SK-N-SH treated with all-trans-retinoic acid at 6 μM for 48 hours (cell line): ENCODE measurements around the gene DRD2.

Experiments used
- ATAC-seq: fragments of 200-7000 bp; cut with Tn5 transposase; 3 replicates; pipeline ENCODE4 v1.9.1; 2020; ENCODE audit warnings: mild to moderate bottlenecking, moderate library complexity
- ARNTL ChIP-seq: fragments of 450-650 bp; formaldehyde crosslinking; IDR thresholded peaks from 2 replicates; pipeline ENCODE4 v1.5.0; 2020; ENCODE audit warnings: low read depth, mild to moderate bottlenecking, moderate library complexity, borderline replicate concordance
- BACH2 ChIP-seq: fragments of 250-450 bp; sonication (Bioruptor Pico); IDR thresholded peaks from 2 replicates; pipeline ENCODE4 v1.9.0; 2021; ENCODE audit warnings: mild to moderate bottlenecking, borderline replicate concordance
- CREB5 ChIP-seq: fragments of 250-450 bp; sonication (Bioruptor Pico); IDR thresholded peaks from 2 replicates; pipeline ENCODE4 v1.5.1; 2020; ENCODE audit warnings: low read depth, mild to moderate bottlenecking, moderate library complexity
- CSDC2 ChIP-seq: fragments of 250-450 bp; sonication (Bioruptor Pico); IDR thresholded peaks from 2 replicates; pipeline ENCODE4 v1.5.0; 2020; ENCODE audit warnings: mild to moderate bottlenecking, moderate library complexity
- CSRNP3 ChIP-seq: fragments of 250-450 bp; sonication (Bioruptor Pico); IDR thresholded peaks from 2 replicates; pipeline ENCODE4 v1.5.1; 2021; ENCODE audit warnings: mild to moderate bottlenecking, moderate library complexity
- ESRRG ChIP-seq: fragments of 250-450 bp; sonication (Bioruptor Pico); IDR thresholded peaks from 2 replicates; pipeline ENCODE4 v1.6.1; 2021; ENCODE audit warnings: mild to moderate bottlenecking
- GLIS3 ChIP-seq: fragments of 250-450 bp; sonication (Bioruptor Pico); IDR thresholded peaks from 2 replicates; pipeline ENCODE4 v1.5.0; 2020; ENCODE audit warnings: mild to moderate bottlenecking, moderate library complexity
- ISL1 ChIP-seq: fragments of 250-450 bp; sonication (Bioruptor Pico); IDR thresholded peaks from 2 replicates; pipeline ENCODE4 v2.1.2; 2022; ENCODE audit warnings: mild to moderate bottlenecking, moderate library complexity
- OSR1 ChIP-seq: fragments of 250-450 bp; sonication (Bioruptor Pico); IDR thresholded peaks from 2 replicates; pipeline ENCODE4 v1.8.0; 2022; ENCODE audit warnings: moderate library complexity, mild to moderate bottlenecking, inconsistent platforms
- PATZ1 ChIP-seq: fragments of 250-450 bp; sonication (Bioruptor Pico); IDR thresholded peaks from 2 replicates; pipeline ENCODE4 v1.8.0; 2020; ENCODE audit warnings: mild to moderate bottlenecking, moderate library complexity, borderline replicate concordance
- POU6F1 ChIP-seq: fragments of 250-450 bp; sonication (Bioruptor Pico); IDR thresholded peaks from 2 replicates; pipeline ENCODE4 v1.8.0; 2021; ENCODE audit warnings: low read depth, mild to moderate bottlenecking, moderate library complexity, borderline replicate concordance
- PPARA ChIP-seq: fragments of 250-450 bp; sonication (Bioruptor Pico); IDR thresholded peaks from 2 replicates; pipeline ENCODE4 v1.5.0; 2020; ENCODE audit warnings: mild to moderate bottlenecking, borderline replicate concordance
- RARB ChIP-seq: fragments of 250-450 bp; sonication (Bioruptor Pico); IDR thresholded peaks from 2 replicates; pipeline ENCODE4 v1.8.0; 2021; ENCODE audit warnings: mild to moderate bottlenecking, moderate library complexity
- SNAI2 ChIP-seq: fragments of 250-450 bp; sonication (Bioruptor Pico); IDR thresholded peaks from 2 replicates; pipeline ENCODE4 v1.5.0; 2020; ENCODE audit warnings: mild to moderate bottlenecking, moderate library complexity
- TCF4 ChIP-seq: fragments of 250-450 bp; sonication (Bioruptor Pico); IDR thresholded peaks from 2 replicates; pipeline ENCODE4 v1.8.0; 2021; ENCODE audit warnings: mild to moderate bottlenecking, moderate library complexity, borderline replicate concordance
- TSHZ2 ChIP-seq: fragments of 250-450 bp; sonication (Bioruptor Pico); IDR thresholded peaks from 2 replicates; pipeline ENCODE4 v1.5.0; 2020; ENCODE audit warnings: mild to moderate bottlenecking, moderate library complexity
- ZC3H10 ChIP-seq: fragments of 250-450 bp; sonication (Bioruptor Pico); IDR thresholded peaks from 2 replicates; pipeline ENCODE4 v1.5.1; 2021; ENCODE audit warnings: mild to moderate bottlenecking, moderate library complexity
- ZFP3 ChIP-seq: fragments of 250-450 bp; sonication (Bioruptor Pico); IDR thresholded peaks from 2 replicates; pipeline ENCODE4 v1.5.0; 2020; ENCODE audit warnings: mild to moderate bottlenecking, moderate library complexity
- ZFP30 ChIP-seq: fragments of 450-650 bp; formaldehyde crosslinking; IDR thresholded peaks from 2 replicates; pipeline ENCODE4 v1.5.0; 2022; ENCODE audit warnings: mild to moderate bottlenecking, moderate library complexity
- ZNF565 ChIP-seq: fragments of 450-650 bp; formaldehyde crosslinking; conservative IDR thresholded peaks from 2 replicates; pipeline ENCODE4 v1.5.0; 2020; ENCODE audit warnings: low read depth, mild to moderate bottlenecking, moderate library complexity
- ZNF70 ChIP-seq: fragments of 450-650 bp; formaldehyde crosslinking; IDR thresholded peaks from 2 replicates; pipeline ENCODE4 v1.5.0; 2020; ENCODE audit warnings: mild to moderate bottlenecking, moderate library complexity

Gene DRD2

GRCh38 chr11:113446938-113447337 lies 28.3 kb downstream of the DRD2 start:
- TF ChIP-seq ISL1 (no peak), RARB (CRISPR knock-in tag) (no peak), CREB5 (CRISPR knock-in tag) (no peak), SNAI2 (no peak), PATZ1 (CRISPR knock-in tag) (no peak), CSRNP3 (CRISPR knock-in tag) (no peak), BACH2 (no peak), TCF4 (CRISPR knock-in tag) (no peak), CSDC2 (CRISPR knock-in tag) (no peak), ZC3H10 (CRISPR knock-in tag) (no peak), GLIS3 (CRISPR knock-in tag) (no peak), POU6F1 (CRISPR knock-in tag) (no peak), PPARA (CRISPR knock-in tag) (no peak), TSHZ2 (CRISPR knock-in tag) (no peak), ZFP3 (no peak), ESRRG (CRISPR knock-in tag) (no peak), OSR1 (no peak), ZFP30 (CRISPR knock-in tag) (no peak), ARNTL (CRISPR knock-in tag) (no peak), ZNF70 (CRISPR knock-in tag) (no peak)
- TF ChIP-seq, all 23 proteins: peak for 0
- ATAC-seq = no peak; the same call in 2 of the 3 replicates

GRCh38 chr11:113446112-113446511 lies 29.1 kb downstream of the DRD2 start:
- ATAC-seq = no peak
- TF ChIP-seq TSHZ2 (CRISPR knock-in tag) = no peak
- TF ChIP-seq ISL1 = no peak
- no peak for TF ChIP-seq ZFP3
- no peak for TF ChIP-seq CSDC2 (CRISPR knock-in tag)
- TF ChIP-seq OSR1 = no peak
- TF ChIP-seq ARNTL (CRISPR knock-in tag) = no peak
- no peak for TF ChIP-seq PPARA (CRISPR knock-in tag)
- TF ChIP-seq ZNF70 (CRISPR knock-in tag) = no peak
- no peak for TF ChIP-seq ZNF565
- no peak for TF ChIP-seq RARB (CRISPR knock-in tag)
- TF ChIP-seq, all 23 proteins: peak for 0
